GM23338 (cell line): ENCODE data around the gene FAM120AOS. TPM values are rescaled to one million over a fixed set of nuclear protein-coding genes. Genes with fewer than 3 reads are reported as not detected.

Experiments
- ATAC-seq: fragments of 200-7000 bp; cut with Tn5 transposase; 3 replicates; pipeline ENCODE4 v1.9.1; 2020
- DNase-seq: peaks from one replicate; pipeline ENCODE4 v3.0.0-alpha.2; 2015; ENCODE audit warnings: low spot score
- H2AFZ ChIP-seq: fragments of 200-600 bp; sonication (generic); 2 replicates; pipeline ENCODE4 v1.8.0; 2016; ENCODE audit warnings: antibody characterized with exemption, mild to moderate bottlenecking, moderate library complexity
- H3F3A ChIP-seq: fragments of 200-600 bp; sonication (generic); replicated peaks from 2 replicates; pipeline ENCODE4 v1.8.0; 2017; ENCODE audit warnings: antibody characterized with exemption, mixed run types, low read depth
- H3K27ac ChIP-seq: fragments of 200-600 bp; sonication (generic); 2 replicates; pipeline ENCODE4 v1.6.1; 2016; ENCODE audit warnings: low read depth
- H3K27me3 ChIP-seq: fragments of 200-600 bp; sonication (generic); 2 replicates; pipeline ENCODE4 v1.8.0; 2016; ENCODE audit warnings: mild to moderate bottlenecking, mixed run types, moderate library complexity; ENCODE audit not compliant: insufficient read depth
- H3K36me3 ChIP-seq: fragments of 200-600 bp; sonication (generic); 2 replicates; pipeline ENCODE4 v1.8.0; 2016; ENCODE audit warnings: mild to moderate bottlenecking; ENCODE audit not compliant: insufficient read depth
- H3K4me1 ChIP-seq: fragments of 200-600 bp; sonication (generic); 2 replicates; pipeline ENCODE4 v1.8.0; 2016; ENCODE audit warnings: mild to moderate bottlenecking, moderate library complexity; ENCODE audit not compliant: insufficient read depth
- H3K4me2 ChIP-seq: fragments of 200-600 bp; sonication (generic); 2 replicates; pipeline ENCODE4 v1.7.1; 2017; ENCODE audit warnings: mixed run types
- H3K4me3 ChIP-seq: fragments of 200-600 bp; sonication (generic); 2 replicates; pipeline ENCODE4 v1.6.1; 2016; ENCODE audit warnings: mixed run types
- H3K79me2 ChIP-seq: fragments of 200-600 bp; sonication (generic); replicated peaks from 2 replicates; pipeline ENCODE4 v1.8.0; 2017; ENCODE audit warnings: mild to moderate bottlenecking; ENCODE audit not compliant: insufficient read depth
- H3K9me2 ChIP-seq: fragments of 200-600 bp; sonication (generic); 2 replicates; pipeline ENCODE4 v1.8.0; 2017; ENCODE audit not compliant: insufficient read depth
- H4K20me1 ChIP-seq: fragments of 200-600 bp; sonication (generic); replicated peaks from 2 replicates; pipeline ENCODE4 v1.8.0; 2017; ENCODE audit warnings: mild to moderate bottlenecking; ENCODE audit not compliant: insufficient read depth
- H3K27ac Mint-ChIP-seq: 2 replicates; pipeline ENCODE4 v1.8.0; 2020; ENCODE audit warnings: inconsistent platforms, mild to moderate bottlenecking, moderate library complexity, mixed read lengths
- H3K27me3 Mint-ChIP-seq: 3 replicates; pipeline ENCODE4 v1.8.0; 2022; ENCODE audit warnings: low read depth, mild to moderate bottlenecking, moderate library complexity, mixed read lengths, inconsistent platforms; ENCODE audit not compliant: insufficient read depth, poor library complexity
- H3K36me3 Mint-ChIP-seq: 3 replicates; pipeline ENCODE4 v1.8.0; 2021; ENCODE audit warnings: low read depth, mild to moderate bottlenecking, inconsistent platforms, moderate library complexity, mixed read lengths
- H3K4me1 Mint-ChIP-seq: 3 replicates; pipeline ENCODE4 v1.8.0; 2020; ENCODE audit warnings: mild to moderate bottlenecking, inconsistent platforms, mixed read lengths
- H3K4me3 Mint-ChIP-seq: 3 replicates; pipeline ENCODE4 v1.8.0; 2021; ENCODE audit warnings: moderate library complexity, mild to moderate bottlenecking, inconsistent platforms, mixed read lengths
- H3K9me3 Mint-ChIP-seq: 3 replicates; pipeline ENCODE4 v1.8.0; 2020; ENCODE audit warnings: moderate library complexity, mild to moderate bottlenecking, inconsistent platforms, mixed read lengths
- CTCF ChIP-seq, 2 experiments: fragments of 200-600 bp in 1 of 2; sonication (generic) in 1 of 2; conservative IDR thresholded peaks; 2 replicates each; pipeline versions ENCODE4 v1.5.1 to v1.6.1; 2016 to 2017; ENCODE audit warnings: antibody characterized with exemption in 2 of 2, low read depth in 2 of 2, mild to moderate bottlenecking in 2 of 2, moderate library complexity in 1 of 2
- EZH2 ChIP-seq: fragments of 200-600 bp; sonication (generic); IDR thresholded peaks from one replicate; pipeline ENCODE4 v1.8.0; 2017; ENCODE audit warnings: antibody characterized with exemption, mild to moderate bottlenecking, low read depth; ENCODE audit not compliant: unreplicated experiment
- JUNB ChIP-seq: IDR thresholded peaks from one replicate; pipeline ENCODE4 v1.6.1; 2016; ENCODE audit warnings: antibody characterized with exemption; ENCODE audit not compliant: unreplicated experiment
- POLR2AphosphoS5 ChIP-seq: IDR thresholded peaks from 2 replicates; pipeline ENCODE4 v1.6.1; 2016; ENCODE audit warnings: antibody characterized with exemption, low read depth
- REST ChIP-seq: IDR thresholded peaks from one replicate; pipeline ENCODE4 v1.6.1; 2018; ENCODE audit warnings: antibody characterized with exemption; ENCODE audit not compliant: unreplicated experiment
- STAT1 ChIP-seq: IDR thresholded peaks from one replicate; pipeline ENCODE4 v1.6.1; 2016; ENCODE audit warnings: antibody characterized with exemption; ENCODE audit not compliant: unreplicated experiment
- ZNF114 ChIP-seq: fragments of 250-450 bp; sonication (Bioruptor Pico); IDR thresholded peaks from 2 replicates; pipeline ENCODE4 v1.5.0; 2020; ENCODE audit warnings: mild to moderate bottlenecking, moderate library complexity
- ZNF331 ChIP-seq: fragments of 250-450 bp; sonication (Bioruptor Pico); IDR thresholded peaks from 2 replicates; pipeline ENCODE4 v1.5.0; 2020; ENCODE audit warnings: low read depth, mild to moderate bottlenecking, moderate library complexity
- ZNF462 ChIP-seq: fragments of 250-450 bp; sonication (Bioruptor Pico); IDR thresholded peaks from 2 replicates; pipeline ENCODE4 v1.5.0; 2020; ENCODE audit warnings: mild to moderate bottlenecking, moderate library complexity
- polyA plus RNA-seq: library from polyadenylated mRNA; unstranded; fragments of >200 nt; fragmentation: Nextera tagmentation; extraction: Ambion mirVana; gene quantifications from 2 replicates; pipeline ENCODE4 v1.2.1, GENCODE V29; 2016
- total RNA-seq: library from RNA; depleted of rRNA; stranded (reverse); fragments of >200 nt; shearing (Covaris generic); gene quantifications from 2 replicates; pipeline ENCODE4 v1.2.3, GENCODE V29; 2014

Gene FAM120AOS
- total and polyA plus RNA-seq, 2 experiments from 2014 or later, result 31.5 to 40.4 TPM

- H3K4me1 ChIP-seq, result no peaks in the 10 kb centered on the region
- no peak for DNase-seq
- peaks cover 25% of the 10 kb centered on the region for H3K36me3 ChIP-seq
- peaks cover 28% of the 10 kb centered on the region for H4K20me1 ChIP-seq
- peaks cover 34% of the 10 kb centered on the region for H3K79me2 ChIP-seq
- no peak overlapping the region for H3K27ac ChIP-seq
- Mint-ChIP-seq H3K27ac (no peak overlapping the region), H3K4me1 (no peaks in the 10 kb centered on the region), H3K4me3 (no peak overlapping the region), H3K27me3 (no peaks in the 10 kb centered on the region), H3K36me3 (peaks cover 60% of the 10 kb centered on the region), H3K9me3 (no peaks in the 10 kb centered on the region)
- no peaks in the 10 kb centered on the region for H3F3A ChIP-seq
- TF ChIP-seq POLR2AphosphoS5, result no peak
- H3K9me2 ChIP-seq, result no peaks in the 10 kb centered on the region
- H2AFZ ChIP-seq, result no peak overlapping the region
- no peaks in the 10 kb centered on the region for H3K27me3 ChIP-seq
- ATAC-seq, result no peak
- H3K4me2 ChIP-seq, result no peak overlapping the region
- no peak overlapping the region for H3K4me3 ChIP-seq
These were observed 42.9 kb upstream of the FAM120AOS start for GRCh38 chr9:93496285-93496684.

- H3K4me1 ChIP-seq, result no peaks in the 10 kb centered on the region
- no peak overlapping the region for H3K27ac Mint-ChIP-seq
- H3K36me3 ChIP-seq, result peaks cover 20% of the 10 kb centered on the region
- no peak overlapping the region for H3K4me3 Mint-ChIP-seq
- no peaks in the 10 kb centered on the region for H3K9me3 Mint-ChIP-seq
- peaks cover 44% of the 10 kb centered on the region for H3K79me2 ChIP-seq
- H3K27ac ChIP-seq, result no peak overlapping the region
- H3K27me3 ChIP-seq, result no peaks in the 10 kb centered on the region
- no peaks in the 10 kb centered on the region for H3K27me3 Mint-ChIP-seq
- peaks cover 47% of the 10 kb centered on the region for H3K36me3 Mint-ChIP-seq
- no peaks in the 10 kb centered on the region for H3K9me2 ChIP-seq
- peaks cover 26% of the 10 kb centered on the region for H4K20me1 ChIP-seq
- DNase-seq (no peak), ATAC-seq (no peak)
- H2AFZ ChIP-seq, result no peak overlapping the region
- TF ChIP-seq ZNF462, result no peak
- no peak for TF ChIP-seq ZNF114 (CRISPR knock-in tag)
- no peak for TF ChIP-seq JUNB
- no peak for TF ChIP-seq ZNF331 (CRISPR knock-in tag)
- no peak for TF ChIP-seq STAT1
- no peak for TF ChIP-seq POLR2AphosphoS5
- no peak for TF ChIP-seq EZH2
- no peak for TF ChIP-seq REST
- TF ChIP-seq CTCF (conservative IDR thresholded peaks at IDR 0.05; ENCODE audit: low read depth in 2 of 2), result no peak
- peaks cover 4% of the 10 kb centered on the region; the same call in 1 of the 3 replicates for H3K4me1 Mint-ChIP-seq
- no peak overlapping the region for H3K4me2 ChIP-seq
- no peak overlapping the region for H3K4me3 ChIP-seq
- H3F3A ChIP-seq, result no peaks in the 10 kb centered on the region
These were observed 40.6 kb upstream of the FAM120AOS start for GRCh38 chr9:93493949-93494348.
